K562 (cell line): ENCODE results near the gene EDN2. TPM values are rescaled to one million over a fixed set of nuclear protein-coding genes. Genes with fewer than 3 reads are reported as not detected.
A peak's percentile ranks its signal among the peaks of the same experiment; 100 is the strongest.

Experiments
- ATF7 ChIP-seq: fragments of 450-650 bp; IDR thresholded peaks from 2 replicates; pipeline ENCODE4 v1.7.1; 2014; ENCODE audit warnings: mild to moderate bottlenecking, moderate library complexity
- BHLHE40 ChIP-seq: IDR thresholded peaks from 2 replicates; pipeline ENCODE4 v1.6.1; 2011; ENCODE audit warnings: low read length, improper control_type of control experiment
- CBFA2T3 ChIP-seq: fragments of 450-650 bp; IDR thresholded peaks from 2 replicates; pipeline ENCODE4 v1.6.1; 2017
- CBX8 ChIP-seq: fragments of 200-600 bp; sonication (generic); IDR thresholded peaks from 2 replicates; pipeline ENCODE4 v1.6.1; 2012; ENCODE audit warnings: borderline replicate concordance, mixed run types, low read depth, mild to moderate bottlenecking, moderate library complexity, mixed read lengths, low read length, control low read depth, inconsistent platforms; ENCODE audit not compliant: poor library complexity, severe bottlenecking; ENCODE audit errors: extremely low read depth
- EP400 ChIP-seq: fragments of 450-650 bp; IDR thresholded peaks from 2 replicates; pipeline ENCODE4 v1.6.1; 2017; ENCODE audit warnings: antibody characterized with exemption, mild to moderate bottlenecking, moderate library complexity
- NFE2 ChIP-seq: IDR thresholded peaks from 2 replicates; pipeline ENCODE4 v1.6.1; 2014; ENCODE audit warnings: antibody characterized with exemption, low read depth
- SAP30 ChIP-seq: fragments of 200-600 bp; sonication (generic); IDR thresholded peaks from 2 replicates; pipeline ENCODE4 v1.6.1; 2012; ENCODE audit warnings: borderline replicate concordance, low read depth, mild to moderate bottlenecking, moderate library complexity, low read length, control low read depth, inconsistent platforms; ENCODE audit not compliant: insufficient read depth, poor library complexity, severe bottlenecking
- SMARCB1 ChIP-seq: IDR thresholded peaks from 2 replicates; pipeline ENCODE4 v1.6.1; 2011; ENCODE audit warnings: improper control_type of control experiment, low read depth; ENCODE audit not compliant: insufficient read length
- TBP ChIP-seq: optimal IDR thresholded peaks from 2 replicates; pipeline ENCODE3; 2011; ENCODE audit warnings: low read depth, low read length, improper control_type of control experiment
- ZNF561 ChIP-seq: fragments of 450-650 bp; formaldehyde crosslinking; conservative IDR thresholded peaks from 2 replicates; pipeline ENCODE4 v1.4.0; 2020; ENCODE audit warnings: mild to moderate bottlenecking, moderate library complexity
- polyA plus RNA-seq, 8 experiments: library from polyadenylated mRNA; depleted of rRNA in 4 of 8; stranded (reverse) in 5 of 8; unstranded in 3 of 8; fragments of >200 nt; fragmentation: Nextera tagmentation in 2 of 8; fragmentation: Illumina TruSeq in 1 of 8; extraction: Ambion mirVana in 2 of 8; extraction: Trizol in 1 of 8; gene quantifications; 2 replicates each; pipeline versions ENCODE4 v1.2.1 to v1.2.3, GENCODE V29; 2011 to 2014; ENCODE audit warnings: inconsistent platforms in 1 of 8, missing spikeins in 1 of 8
- total RNA-seq, 7 experiments: library from RNA; depleted of rRNA in 6 of 7; stranded (reverse); fragments of >200 nt in 6 of 7; fragmentation: Illumina TruSeq in 2 of 7; extraction: Trizol in 2 of 7; gene quantifications; 2 replicates each; pipeline versions ENCODE4 v1.2.1 to v1.2.3, GENCODE V29; 2011 to 2021; ENCODE audit warnings: low replicate concordance in 1 of 7
- TF ChIP-seq, protein P1 (sequence below), 2 experiments: fragments of 450-650 bp; formaldehyde crosslinking in 1 of 2; IDR thresholded peaks; 2 replicates each; pipeline versions ENCODE4 v1.4.0 to v1.6.1; 2014 to 2020; ENCODE audit warnings: mild to moderate bottlenecking in 2 of 2, borderline replicate concordance in 1 of 2, low read depth in 1 of 2
- TF ChIP-seq, protein P2 (sequence below): fragments of 250-450 bp; sonication (Bioruptor Pico); IDR thresholded peaks from 2 replicates; pipeline ENCODE4 v1.5.0; 2020; ENCODE audit warnings: mild to moderate bottlenecking, borderline replicate concordance
- TF ChIP-seq, protein P3 (sequence below): fragments of 450-650 bp; formaldehyde crosslinking; IDR thresholded peaks from 2 replicates; pipeline ENCODE4 v1.4.0; 2020; ENCODE audit warnings: mild to moderate bottlenecking, moderate library complexity
- TF ChIP-seq, protein P4 (sequence below): sonication (generic); formaldehyde crosslinking; IDR thresholded peaks from 2 replicates; pipeline ENCODE4 v1.8.0; 2022; ENCODE audit warnings: mild to moderate bottlenecking, low read depth, missing genetic modification reagents

Gene EDN2
- total and polyA plus RNA-seq, 9 of the 15 experiments (the other 6 are each of a cell fraction or from before 2014, with no cell fraction given) = not detected

DNA sequence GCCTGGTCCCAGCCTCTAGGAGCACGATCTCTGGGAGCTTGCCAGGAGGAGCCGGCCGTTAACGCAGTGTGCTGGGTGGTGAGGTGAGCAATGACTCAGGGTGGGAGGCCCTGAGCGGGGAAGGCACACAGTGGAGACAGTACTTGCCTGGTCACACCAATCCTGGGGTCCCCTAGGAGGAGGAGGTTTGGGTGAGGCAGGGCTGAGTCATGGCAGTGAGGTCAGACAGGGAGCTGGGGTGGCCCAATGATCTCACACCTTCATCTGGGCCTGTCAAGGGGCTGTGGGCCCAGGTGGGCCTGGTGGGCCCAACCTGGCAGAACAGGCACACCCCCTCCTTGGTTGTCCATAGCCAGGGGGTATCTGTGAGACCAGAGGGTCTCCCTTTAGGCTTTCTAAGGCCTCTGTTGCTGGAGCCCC lies 8.6 kb upstream of the EDN2 start (continued):
- TF ChIP-seq, protein P1, sequence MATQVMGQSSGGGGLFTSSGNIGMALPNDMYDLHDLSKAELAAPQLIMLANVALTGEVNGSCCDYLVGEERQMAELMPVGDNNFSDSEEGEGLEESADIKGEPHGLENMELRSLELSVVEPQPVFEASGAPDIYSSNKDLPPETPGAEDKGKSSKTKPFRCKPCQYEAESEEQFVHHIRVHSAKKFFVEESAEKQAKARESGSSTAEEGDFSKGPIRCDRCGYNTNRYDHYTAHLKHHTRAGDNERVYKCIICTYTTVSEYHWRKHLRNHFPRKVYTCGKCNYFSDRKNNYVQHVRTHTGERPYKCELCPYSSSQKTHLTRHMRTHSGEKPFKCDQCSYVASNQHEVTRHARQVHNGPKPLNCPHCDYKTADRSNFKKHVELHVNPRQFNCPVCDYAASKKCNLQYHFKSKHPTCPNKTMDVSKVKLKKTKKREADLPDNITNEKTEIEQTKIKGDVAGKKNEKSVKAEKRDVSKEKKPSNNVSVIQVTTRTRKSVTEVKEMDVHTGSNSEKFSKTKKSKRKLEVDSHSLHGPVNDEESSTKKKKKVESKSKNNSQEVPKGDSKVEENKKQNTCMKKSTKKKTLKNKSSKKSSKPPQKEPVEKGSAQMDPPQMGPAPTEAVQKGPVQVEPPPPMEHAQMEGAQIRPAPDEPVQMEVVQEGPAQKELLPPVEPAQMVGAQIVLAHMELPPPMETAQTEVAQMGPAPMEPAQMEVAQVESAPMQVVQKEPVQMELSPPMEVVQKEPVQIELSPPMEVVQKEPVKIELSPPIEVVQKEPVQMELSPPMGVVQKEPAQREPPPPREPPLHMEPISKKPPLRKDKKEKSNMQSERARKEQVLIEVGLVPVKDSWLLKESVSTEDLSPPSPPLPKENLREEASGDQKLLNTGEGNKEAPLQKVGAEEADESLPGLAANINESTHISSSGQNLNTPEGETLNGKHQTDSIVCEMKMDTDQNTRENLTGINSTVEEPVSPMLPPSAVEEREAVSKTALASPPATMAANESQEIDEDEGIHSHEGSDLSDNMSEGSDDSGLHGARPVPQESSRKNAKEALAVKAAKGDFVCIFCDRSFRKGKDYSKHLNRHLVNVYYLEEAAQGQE (IDR thresholded peaks at IDR 0.05; ENCODE audit: borderline replicate concordance) = no peak
- TF ChIP-seq, protein P1 (CRISPR knock-in tag; IDR thresholded peaks at IDR 0.05; ENCODE audit: low read depth) = no peak
- TF ChIP-seq SAP30 (no peak), TBP (no peak), EP400 (no peak), BHLHE40 (peak; percentile 49; the same call in 1 of the 2 replicates), CBX8 (no peak), CBFA2T3 (no peak), SMARCB1 (no peak), NFE2 (peak; percentile 64; the same call in 1 of the 2 replicates), ZNF561 (no peak), ATF7 (peak; percentile 81)
- TF ChIP-seq, protein P2, sequence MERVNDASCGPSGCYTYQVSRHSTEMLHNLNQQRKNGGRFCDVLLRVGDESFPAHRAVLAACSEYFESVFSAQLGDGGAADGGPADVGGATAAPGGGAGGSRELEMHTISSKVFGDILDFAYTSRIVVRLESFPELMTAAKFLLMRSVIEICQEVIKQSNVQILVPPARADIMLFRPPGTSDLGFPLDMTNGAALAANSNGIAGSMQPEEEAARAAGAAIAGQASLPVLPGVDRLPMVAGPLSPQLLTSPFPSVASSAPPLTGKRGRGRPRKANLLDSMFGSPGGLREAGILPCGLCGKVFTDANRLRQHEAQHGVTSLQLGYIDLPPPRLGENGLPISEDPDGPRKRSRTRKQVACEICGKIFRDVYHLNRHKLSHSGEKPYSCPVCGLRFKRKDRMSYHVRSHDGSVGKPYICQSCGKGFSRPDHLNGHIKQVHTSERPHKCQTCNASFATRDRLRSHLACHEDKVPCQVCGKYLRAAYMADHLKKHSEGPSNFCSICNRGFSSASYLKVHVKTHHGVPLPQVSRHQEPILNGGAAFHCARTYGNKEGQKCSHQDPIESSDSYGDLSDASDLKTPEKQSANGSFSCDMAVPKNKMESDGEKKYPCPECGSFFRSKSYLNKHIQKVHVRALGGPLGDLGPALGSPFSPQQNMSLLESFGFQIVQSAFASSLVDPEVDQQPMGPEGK = no peak
- TF ChIP-seq, protein P3, sequence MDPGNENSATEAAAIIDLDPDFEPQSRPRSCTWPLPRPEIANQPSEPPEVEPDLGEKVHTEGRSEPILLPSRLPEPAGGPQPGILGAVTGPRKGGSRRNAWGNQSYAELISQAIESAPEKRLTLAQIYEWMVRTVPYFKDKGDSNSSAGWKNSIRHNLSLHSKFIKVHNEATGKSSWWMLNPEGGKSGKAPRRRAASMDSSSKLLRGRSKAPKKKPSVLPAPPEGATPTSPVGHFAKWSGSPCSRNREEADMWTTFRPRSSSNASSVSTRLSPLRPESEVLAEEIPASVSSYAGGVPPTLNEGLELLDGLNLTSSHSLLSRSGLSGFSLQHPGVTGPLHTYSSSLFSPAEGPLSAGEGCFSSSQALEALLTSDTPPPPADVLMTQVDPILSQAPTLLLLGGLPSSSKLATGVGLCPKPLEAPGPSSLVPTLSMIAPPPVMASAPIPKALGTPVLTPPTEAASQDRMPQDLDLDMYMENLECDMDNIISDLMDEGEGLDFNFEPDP (CRISPR knock-in tag) = no peak
- TF ChIP-seq, protein P4, sequence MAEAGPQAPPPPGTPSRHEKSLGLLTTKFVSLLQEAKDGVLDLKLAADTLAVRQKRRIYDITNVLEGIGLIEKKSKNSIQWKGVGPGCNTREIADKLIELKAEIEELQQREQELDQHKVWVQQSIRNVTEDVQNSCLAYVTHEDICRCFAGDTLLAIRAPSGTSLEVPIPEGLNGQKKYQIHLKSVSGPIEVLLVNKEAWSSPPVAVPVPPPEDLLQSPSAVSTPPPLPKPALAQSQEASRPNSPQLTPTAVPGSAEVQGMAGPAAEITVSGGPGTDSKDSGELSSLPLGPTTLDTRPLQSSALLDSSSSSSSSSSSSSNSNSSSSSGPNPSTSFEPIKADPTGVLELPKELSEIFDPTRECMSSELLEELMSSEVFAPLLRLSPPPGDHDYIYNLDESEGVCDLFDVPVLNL (CRISPR knock-in tag) = no peak
